Measurements from ENCODE around the gene ANO6. TPM values are rescaled to one million over a fixed set of nuclear protein-coding genes. Genes with fewer than 3 reads are reported as not detected.

Gene ANO6
- total and polyA plus RNA-seq, 12 donors: 8.9 to 52.2 (median 40.9) TPM

GRCh38 chr12:45433441-45433868, 217.6 kb downstream of the ANO6 start:
- intact Hi-C loops (cut with DNase I): no loop called here
- ATAC-seq (no peak), DNase-seq (no peak)
- TF ChIP-seq CTCF (IDR thresholded peaks at IDR 0.05): no peak
- WGBS, 2 donors: 66 to 73% methylated on average over 6 of the region's 6 CpGs
- no peaks in the 10 kb centered on the region for H3K27me3 ChIP-seq
- H3K4me1 ChIP-seq: peaks cover 0 to 28% (median 10%) of the 10 kb centered on the region in 9 donors
- no peak overlapping the region for H3K4me3 ChIP-seq
- peaks cover 0 to 7% (median 0%) of the 10 kb centered on the region in 11 donors for H3K9me3 ChIP-seq
- H3K27ac ChIP-seq: no peak overlapping the region
- H3K36me3 ChIP-seq: peaks cover 0 to 46% (median 16%) of the 10 kb centered on the region in 9 donors

- no peak for TF ChIP-seq CTCF (IDR thresholded peaks at IDR 0.05)
- Histone ChIP-seq H3K4me1 (peaks cover 0 to 28% (median 10%) of the 10 kb centered on the region in 9 donors), H3K27me3 (no peaks in the 10 kb centered on the region), H3K27ac (no peak overlapping the region), H3K36me3 (peaks cover 0 to 41% (median 16%) of the 10 kb centered on the region in 9 donors), H3K9me3 (peaks cover 0 to 7% (median 0%) of the 10 kb centered on the region in 11 donors), H3K4me3 (no peak overlapping the region)
- intact Hi-C loops (cut with DNase I): no loop called here
- ATAC-seq (no peak), DNase-seq (no peak)
- WGBS, 2 donors: 91 to 97% methylated on average over 7 of the region's 7 CpGs
Measured at GRCh38 chr12:45434094-45434493, 218.2 kb downstream of the ANO6 start.

- WGBS, 2 donors: 87 to 94% methylated on average over 3 of the region's 3 CpGs
- H3K36me3 ChIP-seq: peaks cover 0 to 21% (median 3%) of the 10 kb centered on the region in 9 donors
- no peak for TF ChIP-seq CTCF (IDR thresholded peaks at IDR 0.05)
- peaks cover 0 to 28% (median 10%) of the 10 kb centered on the region in 9 donors for H3K4me1 ChIP-seq
- H3K27ac ChIP-seq: peak overlapping the region in 2 of 10 donors; percentile 19 to 31
- H3K4me3 ChIP-seq: no peak overlapping the region
- peaks cover 0 to 11% (median 0%) of the 10 kb centered on the region in 11 donors for H3K9me3 ChIP-seq
- no peak for DNase-seq
- ATAC-seq: peak; percentile 52 to 77 (median 66)
- intact Hi-C loops (cut with DNase I): no loop called here
- H3K27me3 ChIP-seq: no peaks in the 10 kb centered on the region
Measured at GRCh38 chr12:45435945-45436710, 220.2 kb downstream of the ANO6 start.

- Histone ChIP-seq H3K27ac (no peak overlapping the region), H3K4me3 (no peak overlapping the region), H3K36me3 (peaks cover 0 to 4% (median 0%) of the 10 kb centered on the region in 9 donors), H3K4me1 (peaks cover 0 to 27% (median 10%) of the 10 kb centered on the region in 9 donors), H3K27me3 (no peaks in the 10 kb centered on the region), H3K9me3 (peaks cover 0 to 27% (median 3%) of the 10 kb centered on the region in 11 donors)
- WGBS, 2 donors: 81 to 96% methylated on average over 4 of the region's 4 CpGs
- DNase-seq: no peak
- intact Hi-C loops (cut with DNase I): no loop called here
- TF ChIP-seq CTCF (IDR thresholded peaks at IDR 0.05): no peak
- no peak for ATAC-seq
Measured at GRCh38 chr12:45439039-45439438, 223.1 kb downstream of the ANO6 start.

Data from heart right ventricle (tissue), 16 donors.